SK-N-SH (cell line): Measurements from ENCODE around the gene APBA2.
"Not testable (repeated sequence)": the region's sequence is repeated elsewhere in the genome, so short reads cannot be mapped to it uniquely, and the experiment has no call there.

Source experiments
- CTCF ChIP-seq: fragments of 200-600 bp; sonication (generic); IDR thresholded peaks from 2 replicates; pipeline ENCODE4 v1.6.1; 2017; ENCODE audit warnings: antibody characterized with exemption, mild to moderate bottlenecking, moderate library complexity
- FOSL2 ChIP-seq: IDR thresholded peaks from 2 replicates; pipeline ENCODE4 v1.4.0; 2012; ENCODE audit warnings: low read depth, mild to moderate bottlenecking, moderate library complexity, borderline replicate concordance
- GATA2 ChIP-seq: sonication (generic); formaldehyde crosslinking; IDR thresholded peaks from 2 replicates; pipeline ENCODE4 v1.5.0; 2020; ENCODE audit warnings: mild to moderate bottlenecking, missing genetic modification reagents
- JUND ChIP-seq: IDR thresholded peaks from 2 replicates; pipeline ENCODE4 v1.4.0; 2012
- NFIC ChIP-seq: IDR thresholded peaks from 2 replicates; pipeline ENCODE4 v1.4.0; 2012; ENCODE audit warnings: borderline replicate concordance
- RAD21 ChIP-seq: IDR thresholded peaks from 2 replicates; pipeline ENCODE4 v1.6.1; 2012; ENCODE audit warnings: mild to moderate bottlenecking, low read length
- RCOR1 ChIP-seq: fragments of 150-350 bp; IDR thresholded peaks from 2 replicates; pipeline ENCODE4 v1.6.1; 2017; ENCODE audit warnings: antibody characterized with exemption, low read length
- TAF1 ChIP-seq: IDR thresholded peaks from 2 replicates; pipeline ENCODE4 v1.6.1; 2012; ENCODE audit warnings: low read depth, mild to moderate bottlenecking, low read length, moderate library complexity, borderline replicate concordance
- USF1 ChIP-seq: IDR thresholded peaks from 2 replicates; pipeline ENCODE4 v1.4.0; 2012; ENCODE audit warnings: low read depth, borderline replicate concordance

GRCh38 chr15:28849766-28850165 is 36.0 kb upstream of the APBA2 start:
- not testable (repeated sequence) for TF ChIP-seq RAD21; FOSL2; CTCF; JUND; GATA2 (CRISPR knock-in tag); RCOR1; TAF1; NFIC; USF1
